ENCODE results near the gene KAT8.
A peak's percentile ranks its signal among the peaks of the same experiment; 100 is the strongest.
"Not testable (repeated sequence)": the region's sequence is repeated elsewhere in the genome, so short reads cannot be mapped to it uniquely, and the experiment has no call there.

KAT8 gene

DNA sequence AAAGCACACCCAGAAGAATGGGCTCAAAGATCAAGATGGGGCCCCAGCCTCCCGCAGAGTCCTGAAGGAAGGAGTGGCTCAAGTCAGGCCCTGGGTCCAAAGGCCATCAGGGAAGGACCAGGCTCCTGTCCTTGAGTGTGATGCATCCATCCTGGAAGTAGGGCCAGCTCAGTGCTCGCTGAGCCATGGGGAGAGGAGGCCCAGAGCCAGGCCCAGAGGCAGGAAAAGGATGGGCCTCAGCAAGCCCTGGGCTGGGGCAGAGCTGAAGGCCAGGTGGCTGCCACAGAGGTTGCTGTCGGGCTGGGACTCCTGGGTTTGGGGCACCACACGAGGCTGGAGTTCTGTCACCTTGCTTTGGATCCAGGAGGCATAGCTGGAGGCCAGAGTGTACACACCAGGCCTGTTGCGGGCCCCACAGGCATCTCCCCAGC lies 14.4 kb downstream of the KAT8 start:
- no peak for DNase-seq (ENCODE audit: low read depth)

DNA sequence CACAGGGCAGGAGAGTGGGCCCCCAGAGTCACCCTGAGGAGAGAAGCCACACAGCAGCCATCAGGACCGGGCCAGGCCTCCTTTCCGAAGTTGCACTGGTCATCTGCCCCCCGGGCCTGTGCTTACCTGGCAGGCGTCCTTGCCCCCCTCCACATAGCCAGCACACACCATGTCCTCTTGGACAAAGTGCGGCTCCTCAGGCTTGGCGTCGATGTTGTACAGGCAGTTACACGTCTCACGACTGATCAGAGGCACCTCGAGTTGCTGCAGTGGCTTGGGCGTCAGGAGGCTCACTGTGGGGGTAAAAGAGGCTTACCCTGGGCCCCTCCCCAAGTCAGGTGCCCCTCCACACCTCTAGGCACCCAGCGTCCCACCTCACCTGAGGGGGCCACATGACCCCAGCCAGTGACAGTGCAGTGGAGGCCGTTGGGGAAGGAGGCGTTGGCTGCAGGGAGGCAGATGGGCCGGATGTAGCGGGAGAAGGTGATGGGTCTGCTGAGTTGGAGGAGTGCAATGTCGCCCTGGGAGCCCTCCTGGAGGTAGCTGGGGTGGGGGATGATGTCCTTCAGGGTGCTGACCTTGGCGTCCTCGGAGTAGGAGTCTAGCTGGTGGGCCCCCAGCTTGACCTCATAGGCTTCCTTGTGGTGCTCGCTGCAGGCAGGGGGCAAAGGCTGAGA lies 15.0 kb downstream of the KAT8 start:
- no peak for DNase-seq (ENCODE audit: low read depth)

DNA sequence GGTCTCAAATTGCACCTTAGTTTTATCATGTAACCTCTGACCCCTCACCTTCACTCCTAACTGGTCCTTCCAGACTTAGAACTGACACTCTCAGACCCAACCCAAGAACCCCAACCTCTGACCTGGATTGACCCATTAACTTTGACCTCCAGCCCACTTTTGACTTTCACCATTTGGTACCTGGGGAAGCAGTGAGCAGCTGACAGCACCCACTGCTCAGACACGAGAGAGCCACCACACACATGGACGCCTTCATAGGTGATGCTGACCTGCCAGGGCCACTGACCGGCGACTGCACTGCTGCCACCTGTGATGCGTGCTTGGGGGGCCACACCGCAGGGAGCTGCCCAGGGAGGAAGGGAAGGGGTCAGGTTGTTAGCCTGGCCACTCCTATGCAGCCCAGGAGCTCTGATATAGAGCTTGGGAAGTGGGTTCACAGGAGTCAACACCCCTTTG lies 15.6 kb downstream of the KAT8 start:
- DNase-seq (ENCODE audit: low read depth): no peak

DNA sequence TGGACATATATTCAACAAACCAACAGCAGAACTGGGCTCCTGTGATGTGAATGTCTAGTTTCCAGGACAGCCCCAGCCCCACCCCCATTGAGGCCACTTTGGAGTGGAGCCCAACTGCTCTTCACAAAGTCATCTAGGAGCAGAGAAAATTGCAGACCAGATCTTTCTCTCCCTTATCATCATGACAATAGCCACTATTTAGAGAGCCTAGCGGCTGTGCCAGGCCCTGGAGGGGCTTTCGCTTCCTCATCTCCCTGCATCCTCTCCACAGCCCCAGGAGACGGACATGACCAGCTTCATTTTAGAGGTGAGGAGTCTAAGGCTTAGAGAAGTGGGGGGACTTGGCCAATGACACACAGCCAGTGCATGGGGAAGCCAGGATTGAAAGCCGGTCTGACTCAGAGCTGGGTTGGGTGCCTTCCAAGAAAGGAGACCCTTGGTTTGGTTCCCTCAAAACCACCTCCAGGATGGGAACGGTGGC lies 16.7 kb downstream of the KAT8 start:
- DNase-seq (ENCODE audit: low read depth): peak; percentile 31

DNA sequence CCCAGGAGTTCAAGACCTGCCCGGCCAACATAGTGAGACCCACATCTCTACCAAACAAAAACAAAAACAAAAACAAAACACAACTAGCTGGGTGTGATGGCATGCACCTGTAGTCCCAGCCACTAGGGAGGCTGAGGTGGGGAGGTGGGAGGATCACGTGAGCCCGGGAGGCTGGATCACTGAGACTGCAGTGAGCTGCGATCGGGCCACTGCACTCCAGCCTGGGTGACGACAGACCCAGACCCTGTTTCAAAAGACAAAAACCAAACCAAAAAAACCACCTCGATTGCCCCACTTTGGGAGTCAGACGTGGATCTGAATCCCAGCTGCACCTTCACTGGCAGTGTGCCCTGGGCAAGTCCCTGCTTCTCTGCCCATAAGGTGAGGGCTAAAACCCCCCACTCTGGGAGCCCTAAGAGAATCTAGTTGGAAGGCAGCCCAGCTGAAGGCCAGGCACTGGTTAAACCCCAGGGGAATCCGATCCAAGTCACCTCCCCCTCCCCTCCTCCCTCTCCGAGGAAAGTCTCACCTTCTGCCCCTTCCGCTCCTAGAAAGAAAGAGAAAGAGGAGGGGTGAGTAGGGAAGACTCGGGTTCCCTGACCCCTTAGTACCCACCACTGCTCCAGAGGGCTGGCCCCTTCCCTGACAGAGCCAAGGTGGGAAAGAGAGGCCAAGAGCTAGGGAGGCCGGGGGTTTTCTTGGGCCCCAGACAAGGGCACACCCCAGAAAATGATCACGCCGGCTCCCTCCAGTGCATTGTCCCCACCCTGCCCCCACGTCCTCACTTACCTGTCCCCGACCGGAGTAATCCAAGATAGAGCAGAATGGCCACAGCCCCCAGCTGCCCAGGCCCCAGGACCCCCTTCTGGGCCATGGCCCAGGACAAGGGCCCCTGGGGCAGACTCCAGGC lies 17.4 kb downstream of the KAT8 start:
- no peak for DNase-seq (ENCODE audit: low read depth)

DNA sequence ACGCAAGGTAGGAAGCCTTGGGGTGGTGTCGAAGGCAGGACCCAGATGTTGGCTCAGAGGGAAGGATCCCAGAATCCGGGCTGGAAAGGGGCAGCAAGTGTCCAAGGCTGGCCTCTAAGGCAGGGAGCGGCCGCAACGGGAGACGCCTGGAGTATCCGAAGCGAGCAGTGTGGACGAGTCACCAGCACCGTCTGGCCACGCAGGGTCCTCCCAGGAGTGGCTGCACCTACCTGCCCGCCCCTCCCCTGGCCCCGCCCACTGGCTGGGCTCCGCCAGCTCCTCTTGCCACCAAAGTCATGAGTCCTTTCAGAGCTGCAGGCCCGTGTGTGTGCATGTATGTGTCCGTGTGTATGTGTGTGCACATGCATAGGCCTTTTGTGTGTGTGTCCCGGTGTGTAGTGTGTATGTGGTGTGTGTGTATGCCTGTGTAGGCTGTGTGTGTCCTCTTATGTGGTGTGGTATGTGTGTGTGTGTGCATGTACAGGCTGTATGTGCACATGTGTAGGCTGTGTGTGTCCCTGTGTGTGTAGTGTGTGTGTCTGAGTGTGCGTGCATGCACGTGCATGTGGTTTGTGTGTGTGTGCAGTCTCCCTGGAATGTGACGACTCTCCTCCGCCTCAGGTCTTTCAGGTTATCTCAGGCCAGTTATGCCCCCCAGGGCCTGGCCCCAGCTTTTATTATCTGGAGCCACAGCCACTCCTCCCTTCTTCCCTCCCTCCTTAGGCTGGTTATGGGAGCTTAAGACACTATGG lies 18.2 kb downstream of the KAT8 start, which contains the start of gene PRSS8:
PRSS8 (minus strand) TSS at position 193 of the 752 bp plus-strand sequence. CDS start 229 bp downstream, outside the sequence.
- DNase-seq (ENCODE audit: low read depth): no peak

DNA sequence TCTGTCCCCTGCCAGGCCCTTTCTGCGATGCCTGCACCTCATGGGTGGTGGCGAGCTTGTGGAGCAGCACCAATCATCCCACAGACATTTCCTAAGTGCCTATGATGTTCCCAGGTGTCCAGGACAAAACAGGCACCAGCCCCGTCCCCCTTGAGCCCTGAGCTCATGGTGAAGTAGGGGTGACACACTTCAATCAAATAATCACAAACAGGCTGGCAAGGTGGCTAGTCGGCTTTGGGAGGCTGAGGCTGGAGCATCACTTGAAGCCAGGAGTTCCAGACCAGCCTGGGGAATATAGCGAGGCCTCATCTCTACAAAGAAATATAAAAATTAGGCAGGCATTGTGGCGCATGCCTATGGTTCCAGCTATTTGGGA lies 18.8 kb downstream of the KAT8 start:
- DNase-seq (ENCODE audit: low read depth): no peak

DNA sequence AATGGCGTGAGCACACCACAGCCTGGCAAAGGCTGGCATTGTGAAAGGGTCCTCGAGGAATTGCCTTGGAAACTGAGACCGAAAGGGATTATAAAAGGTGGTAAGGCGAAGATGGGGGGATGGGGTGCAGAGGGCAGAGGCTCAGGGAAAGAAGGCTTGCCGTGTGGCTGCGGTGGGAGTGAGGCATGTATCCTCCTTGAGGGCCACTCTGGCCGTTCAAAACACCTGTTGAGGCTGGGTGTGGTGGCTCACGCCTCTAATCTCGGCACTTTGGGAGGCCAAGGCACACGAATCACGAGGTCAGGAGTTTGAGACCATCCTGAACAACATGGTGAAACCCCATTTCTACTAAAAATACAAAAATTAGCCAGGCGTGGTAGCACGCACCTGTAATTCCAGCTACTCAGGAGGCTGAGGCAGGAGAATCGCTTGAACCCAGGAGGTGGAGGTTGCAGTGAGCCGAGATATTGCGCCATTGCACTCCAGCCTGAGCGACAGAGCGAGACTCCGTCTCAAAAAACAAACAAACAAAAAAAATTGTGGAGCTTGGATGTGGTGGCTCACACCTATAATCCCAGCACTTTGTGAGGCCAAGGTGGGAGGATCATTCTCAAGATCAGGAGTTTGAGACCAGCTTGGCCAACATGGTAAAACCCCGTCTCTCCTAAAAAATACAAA lies 19.5 kb downstream of the KAT8 start:
- not testable (repeated sequence) for DNase-seq (ENCODE audit: low read depth)

DNA sequence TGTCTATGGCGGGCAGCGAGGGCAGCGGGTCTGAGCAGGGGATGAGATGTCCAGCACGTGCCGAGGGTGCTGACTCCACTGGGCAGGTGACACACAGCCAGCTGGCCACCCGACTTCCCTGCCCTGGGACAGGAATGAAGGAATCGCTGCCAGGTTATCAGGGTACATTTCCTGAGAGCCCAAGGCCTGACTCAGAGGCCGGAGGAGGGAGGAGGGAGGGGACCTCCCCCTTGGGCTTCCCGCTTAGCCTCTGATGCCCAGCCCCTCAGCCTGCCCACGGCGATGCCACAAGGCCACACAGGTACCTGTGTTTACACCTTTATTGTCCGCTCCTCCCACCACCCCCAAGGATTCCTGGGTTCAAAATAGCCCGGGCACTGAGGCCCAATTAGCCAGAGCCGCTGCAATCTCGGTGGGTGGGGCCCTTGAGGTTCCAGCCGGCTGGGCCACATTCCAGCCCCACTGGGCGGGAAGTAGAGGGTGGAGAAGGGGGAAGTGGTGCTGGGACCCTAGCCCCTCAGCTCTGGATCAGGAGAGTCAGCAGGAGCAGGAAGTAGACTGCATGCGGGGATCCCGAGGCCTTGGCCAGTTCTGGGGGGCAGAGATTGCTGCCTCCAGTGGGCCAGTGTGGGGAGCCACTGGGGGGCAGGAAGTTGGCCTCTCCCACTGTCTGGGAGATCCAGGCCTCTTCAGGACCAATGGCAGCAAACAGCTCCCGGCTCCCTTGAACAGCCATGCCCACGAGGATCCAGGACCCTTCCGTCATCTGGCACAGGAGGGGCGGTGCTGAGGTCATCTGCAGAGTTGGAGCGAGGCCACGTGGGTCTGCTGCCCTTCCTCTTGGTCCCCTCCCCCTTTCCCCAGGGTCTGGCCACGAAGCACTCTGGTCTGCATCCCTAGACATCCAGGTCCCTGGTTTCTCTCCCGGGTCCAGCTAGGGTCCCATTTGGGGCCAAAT lies 21.4 kb downstream of the KAT8 start:
- DNase-seq (ENCODE audit: low read depth): peak; percentile 86

DNA sequence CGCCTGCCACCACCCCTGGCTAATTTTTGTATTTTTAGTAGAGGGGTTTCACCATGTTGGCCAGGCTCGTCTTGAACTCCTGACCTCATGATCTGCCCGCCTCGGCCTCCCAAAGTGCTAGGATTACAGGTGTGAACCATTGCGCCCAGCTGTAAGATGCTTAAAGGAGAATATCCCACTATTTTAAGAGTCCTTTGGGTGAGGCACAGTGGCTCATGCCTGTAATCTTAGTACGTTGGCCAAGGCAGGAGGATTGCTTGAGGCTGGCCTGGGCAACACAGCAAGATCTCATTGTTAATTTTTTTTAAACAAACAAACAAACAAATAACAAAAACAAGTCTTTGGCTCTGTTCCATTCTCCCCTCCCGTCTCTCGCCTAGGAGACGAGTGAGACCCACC lies 23.6 kb downstream of the KAT8 start:
- not testable (repeated sequence) for DNase-seq (ENCODE audit: low read depth)

DNA sequence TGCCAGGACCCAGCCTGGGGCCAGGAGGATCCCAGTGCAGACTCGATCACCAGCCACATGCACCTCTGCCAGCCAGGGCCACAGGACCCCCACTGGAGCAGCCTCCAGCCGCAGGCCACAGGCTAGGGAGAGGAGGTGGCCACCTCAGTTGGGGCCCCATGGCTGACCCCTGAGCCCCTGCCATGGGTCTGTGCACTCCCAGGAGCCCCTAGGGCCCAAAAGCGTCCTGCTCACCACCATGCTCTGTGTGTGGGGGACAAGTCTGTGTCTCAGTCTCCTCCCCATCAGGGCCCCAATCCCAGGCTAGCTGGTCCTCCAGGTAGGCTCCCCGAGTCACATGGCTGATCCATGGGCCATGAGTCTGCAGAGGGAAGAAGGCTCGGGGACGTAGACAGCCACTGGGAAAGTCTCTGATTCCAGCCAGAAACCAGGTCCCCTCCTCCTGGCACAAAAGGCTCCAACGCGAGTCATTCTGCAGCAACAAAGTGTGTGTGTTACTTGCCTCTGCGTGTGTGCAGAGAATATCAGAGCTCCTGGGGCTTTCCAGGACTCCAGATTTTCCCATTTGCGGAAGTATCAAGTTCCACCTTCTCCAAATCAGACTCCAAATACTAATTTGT lies 24.1 kb downstream of the KAT8 start:
- DNase-seq (ENCODE audit: low read depth): no peak

DNA sequence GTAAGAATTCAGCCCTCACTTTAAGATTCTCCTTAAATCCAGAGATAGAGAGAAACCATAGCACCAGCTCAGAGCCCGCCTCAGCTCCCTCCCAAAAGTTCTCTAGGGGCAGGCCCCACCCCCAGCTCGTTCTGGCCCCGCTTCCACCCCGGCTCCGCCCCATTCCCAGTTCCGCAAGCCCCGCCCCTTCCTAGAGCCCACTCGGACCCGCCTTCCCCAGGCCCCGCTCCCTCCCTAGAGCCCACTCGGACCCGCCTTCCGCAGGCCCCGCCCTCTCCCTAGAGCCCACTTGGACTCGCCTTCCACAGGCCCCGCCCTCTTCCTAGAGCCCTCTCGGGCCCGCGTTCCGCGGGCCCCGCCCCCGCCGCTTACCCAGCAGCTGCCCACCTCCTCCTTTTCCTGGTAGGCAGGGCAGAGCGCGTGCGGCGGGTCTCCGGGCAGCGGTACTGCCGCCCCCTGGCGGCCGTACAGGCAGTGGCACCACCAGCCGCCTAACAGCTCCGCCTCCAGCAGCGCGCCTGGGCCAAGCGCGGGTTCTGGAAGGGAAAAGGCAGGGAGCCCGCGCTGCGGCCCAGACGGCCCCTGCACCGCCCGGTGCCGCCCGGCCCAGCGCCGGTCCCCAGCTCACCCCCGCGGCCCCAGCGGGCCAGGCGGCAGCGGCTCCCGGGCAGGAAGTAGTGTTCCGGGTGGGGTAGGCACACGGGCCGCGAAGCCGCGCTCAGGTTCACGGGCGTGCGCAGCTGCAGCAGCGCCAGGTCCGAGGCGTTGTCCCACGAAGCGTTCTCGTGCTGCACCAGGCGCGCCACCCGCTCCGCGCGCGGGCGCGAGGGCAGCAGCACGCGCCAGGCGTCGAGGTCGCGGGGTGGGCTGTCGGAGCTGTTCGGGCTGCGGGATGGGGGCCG lies 24.9 kb downstream of the KAT8 start:
- peak; percentile 99 for DNase-seq (ENCODE audit: low read depth)

DNA sequence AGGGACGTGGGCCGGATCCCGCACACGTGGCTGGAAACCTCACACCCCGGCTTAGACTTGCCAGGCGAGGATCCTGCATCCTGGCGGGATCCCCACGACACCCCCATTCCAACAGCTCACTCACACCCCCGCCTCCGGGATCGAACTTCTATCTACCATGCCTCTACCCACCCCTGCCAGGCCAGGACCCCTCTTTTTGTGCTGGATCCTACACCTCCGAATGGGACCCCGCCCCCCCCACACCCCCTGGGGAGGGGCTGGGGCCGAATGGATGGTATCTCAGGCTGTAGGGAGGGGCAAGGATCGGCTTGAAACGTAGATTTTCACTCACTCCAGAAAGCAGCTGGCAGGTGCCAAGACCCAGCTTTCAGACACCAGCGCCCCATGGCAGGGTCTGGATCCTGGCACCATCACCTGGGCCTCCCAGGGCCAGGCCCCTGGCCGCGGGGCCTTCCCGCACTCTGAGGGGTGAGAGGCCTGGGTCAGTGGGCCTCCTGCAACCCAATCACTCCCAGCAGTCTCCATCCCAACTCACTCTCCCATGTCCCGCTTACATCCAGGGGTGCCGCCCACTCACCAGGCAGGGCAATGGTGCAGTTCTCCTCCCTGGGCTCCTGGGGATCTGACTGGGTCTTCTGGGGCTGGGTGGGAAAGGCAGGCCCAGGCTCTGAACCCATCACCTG lies 25.7 kb downstream of the KAT8 start:
- no peak for DNase-seq (ENCODE audit: low read depth)

DNA sequence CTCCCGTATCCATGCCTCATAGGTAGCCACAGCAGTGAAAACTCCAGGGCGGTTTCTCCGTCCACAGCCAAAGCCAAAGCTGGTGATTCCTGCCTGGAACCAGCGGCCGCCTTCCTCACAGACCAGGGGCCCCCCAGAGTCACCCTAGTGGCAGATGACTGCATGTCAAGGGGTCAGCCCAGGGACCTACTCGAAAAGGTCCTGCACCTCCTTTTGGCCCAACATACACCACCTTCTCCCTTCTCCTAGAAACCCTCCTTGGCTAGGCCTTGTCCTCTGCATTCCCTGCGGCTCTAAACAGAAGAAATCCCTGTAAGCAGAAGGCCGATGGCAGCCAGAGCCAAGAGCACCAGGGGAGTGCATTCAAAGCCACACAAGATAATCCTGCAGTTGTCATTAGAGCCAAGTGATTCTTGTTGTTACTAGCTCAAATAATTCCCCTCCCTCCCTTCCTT lies 26.3 kb downstream of the KAT8 start:
- DNase-seq (ENCODE audit: low read depth): no peak

DNA sequence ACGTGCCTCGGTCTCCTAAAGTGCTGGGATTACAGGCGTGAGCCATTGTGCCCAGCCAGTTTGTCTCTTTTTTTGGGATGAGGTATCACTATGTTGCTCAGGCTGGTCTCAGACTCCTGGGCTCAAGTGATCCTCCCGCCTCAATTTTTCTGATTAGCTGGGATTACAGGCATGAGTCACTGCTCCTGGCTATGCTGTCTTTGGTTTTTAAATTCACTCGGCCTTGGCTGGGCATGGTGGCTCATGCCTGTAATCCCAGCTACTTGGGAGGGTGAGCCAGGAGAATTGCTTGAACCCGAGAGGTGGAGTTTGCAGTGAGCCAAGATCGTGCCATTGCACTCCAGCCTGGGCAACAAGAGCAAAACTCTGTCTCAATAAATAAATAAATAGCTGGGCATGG lies 27.0 kb downstream of the KAT8 start:
- DNase-seq (ENCODE audit: low read depth): not testable (repeated sequence)

DNA sequence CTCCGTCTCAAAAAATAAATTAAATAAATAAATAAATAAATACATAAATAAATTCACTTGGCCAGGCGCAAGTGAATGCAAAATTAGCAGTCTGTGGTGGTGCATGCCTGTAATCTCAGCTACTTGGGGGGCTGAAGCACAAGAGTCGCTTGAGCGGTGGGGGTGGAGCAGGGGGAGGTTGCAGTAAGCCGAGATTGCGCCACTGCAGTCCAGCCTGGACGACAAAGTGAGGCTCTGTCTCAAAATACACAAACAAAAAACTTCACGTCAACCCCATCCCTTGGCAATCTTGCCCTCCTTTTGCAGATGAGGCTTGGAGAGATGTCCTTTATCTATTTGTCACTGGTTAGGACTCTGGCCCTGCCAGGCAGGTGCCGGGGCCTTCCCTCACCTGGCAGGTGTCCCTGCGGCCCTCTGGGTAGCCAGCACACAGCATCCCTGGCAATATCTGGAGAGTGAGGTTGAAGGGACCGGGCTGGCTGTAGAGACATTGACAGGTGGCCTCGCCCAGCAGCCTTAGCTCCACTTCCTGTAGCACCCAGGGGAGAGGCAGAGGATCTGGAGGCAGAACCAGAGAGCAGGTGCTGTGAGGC lies 28.0 kb downstream of the KAT8 start:
- DNase-seq (ENCODE audit: low read depth): no peak

DNA sequence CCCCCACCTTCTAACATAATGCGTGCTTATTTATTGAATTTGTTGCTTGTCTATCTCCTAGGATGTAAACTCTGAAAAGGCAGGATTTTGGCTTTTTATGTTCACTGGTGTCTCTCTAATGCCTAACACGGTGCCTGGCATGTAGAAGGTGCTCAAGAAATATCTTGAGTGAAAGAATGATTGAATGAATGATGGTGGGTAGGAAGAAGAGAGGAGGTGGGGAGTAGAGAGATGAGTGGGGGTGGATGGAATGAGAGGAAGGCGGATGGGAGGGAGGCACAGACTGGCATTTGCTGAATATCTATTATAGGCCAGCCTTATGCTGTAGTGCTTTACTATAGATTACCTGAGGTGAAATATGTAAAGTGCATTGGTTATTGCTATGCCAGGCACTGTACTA lies 30.1 kb downstream of the KAT8 start:
- DNase-seq (ENCODE audit: low read depth): no peak

DNA sequence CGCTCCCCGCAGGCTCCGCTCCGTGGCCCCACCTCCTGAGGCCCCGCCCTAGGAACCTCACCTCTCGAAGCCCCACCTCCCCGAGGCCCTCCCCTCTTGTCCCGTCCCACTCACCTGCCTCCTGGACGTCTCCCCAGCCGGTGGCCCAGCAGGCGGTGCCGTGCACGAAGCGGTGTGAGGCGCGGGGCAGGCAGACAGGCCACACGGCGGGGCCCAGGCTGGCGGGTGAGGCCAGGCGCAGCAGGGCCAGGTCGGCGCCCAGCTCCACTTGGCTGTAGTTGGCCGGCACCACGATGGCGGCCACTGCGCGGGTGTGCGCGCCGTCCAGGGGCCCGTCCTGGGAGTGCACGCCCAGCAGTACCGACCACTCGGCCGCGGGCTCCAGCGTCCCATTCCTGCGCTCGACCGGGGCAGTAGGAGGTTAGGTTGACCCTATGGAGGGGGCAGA lies 30.8 kb downstream of the KAT8 start:
- DNase-seq (ENCODE audit: low read depth): no peak

All from ELR (cell line).